ENCODE results near the gene EVI5L.

EVI5L gene

GRCh38 chr19:7909471-7910067, 79.6 kb downstream of the EVI5L start:
- no peak for TF ChIP-seq CTCF (IDR thresholded peaks at IDR 0.05; ENCODE audit: low read depth, low read length)
- in situ Hi-C loops (cut with HindIII; ENCODE audit: low sequenced_read_pairs): no loop called here
- no peak overlapping the region for H3K4me3 ChIP-seq (ENCODE audit: low read depth, low read length)
- no peak for DNase-seq (ENCODE audit: low read depth, low spot score)

GRCh38 chr19:7910321-7911161, 80.5 kb downstream of the EVI5L start:
- H3K4me3 ChIP-seq (ENCODE audit: low read depth, low read length): no peak overlapping the region
- in situ Hi-C loops (cut with HindIII; ENCODE audit: low sequenced_read_pairs): no loop called here

GRCh38 chr19:7911508-7912143, 81.6 kb downstream of the EVI5L start:
- H3K4me3 ChIP-seq (ENCODE audit: low read depth, low read length): no peak overlapping the region
- in situ Hi-C loops (cut with HindIII; ENCODE audit: low sequenced_read_pairs): no loop called here
- DNase-seq (ENCODE audit: low read depth, low spot score): no peak
- TF ChIP-seq CTCF (IDR thresholded peaks at IDR 0.05; ENCODE audit: low read depth, low read length): no peak

More at GRCh38 chr19:7910321-7911161, 80.5 kb downstream of the EVI5L start:
- TF ChIP-seq CTCF (IDR thresholded peaks at IDR 0.05; ENCODE audit: low read depth, low read length): no peak
- DNase-seq (ENCODE audit: low read depth, low spot score): no peak

- TF ChIP-seq CTCF (IDR thresholded peaks at IDR 0.05; ENCODE audit: low read depth, low read length): no peak
- in situ Hi-C loops (cut with HindIII; ENCODE audit: low sequenced_read_pairs): no loop called here
- DNase-seq (ENCODE audit: low read depth, low spot score): no peak
- H3K4me3 ChIP-seq (ENCODE audit: low read depth, low read length): no peak overlapping the region
These were observed 82.2 kb downstream of the EVI5L start for GRCh38 chr19:7912144-7912696.

- H3K4me3 ChIP-seq (ENCODE audit: low read depth, low read length): no peak overlapping the region
- in situ Hi-C loops (cut with HindIII; ENCODE audit: low sequenced_read_pairs): no loop called here
- TF ChIP-seq CTCF (IDR thresholded peaks at IDR 0.05; ENCODE audit: low read depth, low read length): no peak
- DNase-seq (ENCODE audit: low read depth, low spot score): no peak
These were observed 82.9 kb downstream of the EVI5L start for GRCh38 chr19:7912697-7913564.

- no peak for TF ChIP-seq CTCF (IDR thresholded peaks at IDR 0.05; ENCODE audit: low read depth, low read length)
- DNase-seq (ENCODE audit: low read depth, low spot score): no peak
- no peak overlapping the region for H3K4me3 ChIP-seq (ENCODE audit: low read depth, low read length)
- in situ Hi-C loops (cut with HindIII; ENCODE audit: low sequenced_read_pairs): no loop called here
These were observed 83.6 kb downstream of the EVI5L start for GRCh38 chr19:7913652-7914051.
